OCI-LY7 (cell line): ENCODE measurements around the gene FAAP20. TPM values are rescaled to one million over a fixed set of nuclear protein-coding genes. Genes with fewer than 3 reads are reported as not detected.

ENCODE experiments used
- BruUV-seq: library from RNA; stranded (reverse); fragments of 400-500 nt; replicated peaks from 2 replicates; lab custom pipeline; 2021; lab: Mats Ljungman, UMichigan
- CTCF ChIA-PET: fragments of 300-600 bp; sonication (Branson Sonifier 250); formaldehyde crosslinking; loops from one replicate; lab custom pipeline; 2022; ENCODE audit warnings: antibody characterized with exemption; ENCODE audit not compliant: unreplicated experiment; lab: Charles Lee
- POLR2A ChIA-PET: fragments of 300-600 bp; sonication (Branson Sonifier 250); formaldehyde crosslinking; loops from one replicate; lab custom pipeline; 2022; ENCODE audit warnings: antibody characterized with exemption; lab: Charles Lee
- DNase-seq: peaks from one replicate; pipeline ENCODE4 v3.0.0-alpha.2; 2015; ENCODE audit warnings: low spot score
- H2AFZ ChIP-seq: fragments of 200-600 bp; sonication (generic), shearing (Covaris generic); 2 replicates; pipeline ENCODE4 v1.6.1; 2014; ENCODE audit warnings: mild to moderate bottlenecking, antibody characterized with exemption, low read length, moderate library complexity
- H3K27ac ChIP-seq: fragments of 200-600 bp; sonication (generic); 2 replicates; pipeline ENCODE4 v1.5.1; 2014; ENCODE audit warnings: mixed run types, low read depth, mild to moderate bottlenecking, moderate library complexity, low read length, inconsistent platforms; ENCODE audit not compliant: poor library complexity, severe bottlenecking
- H3K36me3 ChIP-seq: fragments of 200-600 bp; sonication (generic); 2 replicates; pipeline ENCODE4 v1.6.1; 2014; ENCODE audit warnings: mild to moderate bottlenecking, antibody characterized with exemption, low read length, moderate library complexity, mixed read lengths; ENCODE audit not compliant: insufficient read depth
- H3K4me1 ChIP-seq: fragments of 200-600 bp; sonication (generic); 2 replicates; pipeline ENCODE4 v1.5.1; 2014; ENCODE audit warnings: mild to moderate bottlenecking, low read length; ENCODE audit not compliant: insufficient read depth, poor library complexity, severe bottlenecking
- H3K4me2 ChIP-seq: fragments of 200-600 bp; sonication (generic); 2 replicates; pipeline ENCODE4 v1.6.1; 2014; ENCODE audit warnings: mild to moderate bottlenecking, low read length
- H3K4me3 ChIP-seq: fragments of 200-600 bp; sonication (generic); 2 replicates; pipeline ENCODE4 v1.5.1; 2014; ENCODE audit warnings: mild to moderate bottlenecking, low read depth, low read length; ENCODE audit not compliant: poor library complexity, severe bottlenecking
- H3K79me2 ChIP-seq: fragments of 200-600 bp; sonication (generic); 2 replicates; pipeline ENCODE4 v1.6.1; 2016; ENCODE audit warnings: low read depth, mild to moderate bottlenecking, low read length, moderate library complexity, mixed read lengths; ENCODE audit not compliant: insufficient read depth
- H3K9me2 ChIP-seq: fragments of 200-600 bp; sonication (generic); 2 replicates; pipeline ENCODE4 v1.6.1; 2016; ENCODE audit warnings: mild to moderate bottlenecking, low read length, mixed read lengths; ENCODE audit not compliant: insufficient read depth
- H3K9me3 ChIP-seq: fragments of 200-600 bp; sonication (generic); 2 replicates; pipeline ENCODE4 v1.6.1; 2014; ENCODE audit warnings: mild to moderate bottlenecking, mixed run types, low read length, mixed read lengths
- H4K20me1 ChIP-seq: fragments of 200-600 bp; sonication (generic); 2 replicates; pipeline ENCODE4 v1.6.1; 2014; ENCODE audit warnings: mild to moderate bottlenecking, antibody characterized with exemption, low read length, moderate library complexity, mixed read lengths; ENCODE audit not compliant: insufficient read depth
- CTCF ChIP-seq: fragments of 200-600 bp; sonication (generic); conservative IDR thresholded peaks from 2 replicates; pipeline ENCODE4 v1.5.1; 2014; ENCODE audit warnings: mild to moderate bottlenecking, antibody characterized with exemption, low read length, moderate library complexity, mixed read lengths
- EZH2phosphoT487 ChIP-seq: fragments of 200-600 bp; sonication (generic); IDR thresholded peaks from 2 replicates; pipeline ENCODE4 v1.6.1; 2018; ENCODE audit warnings: low read depth, borderline replicate concordance, mild to moderate bottlenecking, mixed run types, antibody characterized with exemption, low read length, moderate library complexity, mixed read lengths
- intact Hi-C: fragments of 100-400 bp; cut with micrococcal nuclease; formaldehyde crosslinking; loops from one replicate; pipeline ENCODE4 v1.10.0; 2022; ENCODE audit not compliant: unreplicated experiment
- total RNA-seq, 2 experiments: library from RNA; depleted of rRNA in 1 of 2; stranded (reverse); fragments of >200 nt in 1 of 2; shearing (Covaris generic) in 1 of 2; gene quantifications; 2 replicates each; pipeline ENCODE4 v1.2.3, GENCODE V29; 2014 to 2022

Gene FAAP20
- total RNA-seq, 2 experiments from 2014 or later: 47.4 to 55.7 TPM

GRCh38 chr1:2214541-2215241 lies 20.1 kb upstream of the FAAP20 start:
- H3K4me3 ChIP-seq: no peak overlapping the region
- H2AFZ ChIP-seq: no peak overlapping the region
- no peak for DNase-seq
- POLR2A ChIA-PET: no interaction called here
- no peaks in the 10 kb centered on the region for H3K4me1 ChIP-seq
- H4K20me1 ChIP-seq: no peaks in the 10 kb centered on the region; the same call in 1 of the 2 replicates
- H3K4me2 ChIP-seq: no peak overlapping the region
- no peaks in the 10 kb centered on the region for H3K9me3 ChIP-seq
- CTCF ChIA-PET: no interaction called here
- TF ChIP-seq CTCF (no peak), EZH2phosphoT487 (no peak)
- no peaks in the 10 kb centered on the region for H3K9me2 ChIP-seq
- no peaks in the 10 kb centered on the region for H3K79me2 ChIP-seq
- H3K27ac ChIP-seq: no peak overlapping the region
- no TSS peak for BruUV-seq
- H3K36me3 ChIP-seq: no peaks in the 10 kb centered on the region
- intact Hi-C loops: no loop called here

- BruUV-seq: no TSS peak
- H2AFZ ChIP-seq: no peak overlapping the region
Measured at GRCh38 chr1:2213576-2214505, 19.3 kb upstream of the FAAP20 start.

More at GRCh38 chr1:2213576-2214505, 19.3 kb upstream of the FAAP20 start:
- H3K27ac ChIP-seq: no peak overlapping the region
- no peak for TF ChIP-seq CTCF
- TF ChIP-seq EZH2phosphoT487: no peak
- intact Hi-C loops: no loop called here
- H3K36me3 ChIP-seq: no peaks in the 10 kb centered on the region
- DNase-seq: no peak
- H4K20me1 ChIP-seq: no peaks in the 10 kb centered on the region; the same call in 1 of the 2 replicates
- H3K4me2 ChIP-seq: no peak overlapping the region
- no peaks in the 10 kb centered on the region for H3K9me2 ChIP-seq
- ChIA-PET CTCF (no interaction called here), POLR2A (no interaction called here)
- no peaks in the 10 kb centered on the region for H3K79me2 ChIP-seq
- no peak overlapping the region for H3K4me3 ChIP-seq
- no peaks in the 10 kb centered on the region for H3K4me1 ChIP-seq
- H3K9me3 ChIP-seq: no peaks in the 10 kb centered on the region
